IMR-90 (cell line): ENCODE data around the gene S100A5. TPM values are rescaled to one million over a fixed set of nuclear protein-coding genes. Genes with fewer than 3 reads are reported as not detected.
A peak's percentile ranks its signal among the peaks of the same experiment; 100 is the strongest.

Experiments used
- ATAC-seq: fragments of 200-7000 bp; cut with Tn5 transposase; 2 replicates; pipeline ENCODE4 v1.9.1; 2020; ENCODE audit warnings: low read depth, mild to moderate bottlenecking, moderate library complexity
- BruUV-seq: library from RNA; stranded (reverse); fragments of 400-500 nt; replicated peaks from 2 replicates; lab custom pipeline; 2021; lab: Mats Ljungman, UMichigan
- CTCF ChIA-PET: fragments of 300-600 bp; formaldehyde crosslinking; extraction: SDS; loops from one replicate; lab custom pipeline; 2021; ENCODE audit warnings: antibody characterized with exemption; lab: Yijun Ruan, JAX
- POLR2A ChIA-PET: fragments of 300-600 bp; sonication (Branson Sonifier 250); formaldehyde crosslinking; loops from one replicate; lab custom pipeline; 2022; ENCODE audit warnings: antibody characterized with exemption; ENCODE audit not compliant: unreplicated experiment; lab: Charles Lee
- DNase-seq: peaks from one replicate; pipeline ENCODE4 v3.0.0; 2013
- H2AFZ ChIP-seq: replicated peaks from 2 replicates; pipeline ENCODE3; 2013; ENCODE audit warnings: low read length, mild to moderate bottlenecking; ENCODE audit not compliant: poor library complexity
- H2AK5ac ChIP-seq: 2 replicates; pipeline ENCODE4 v1.6.1; 2013; ENCODE audit warnings: low read depth, low read length, inconsistent platforms
- H2AK9ac ChIP-seq: replicated peaks from 2 replicates; pipeline ENCODE3; 2013; ENCODE audit warnings: mild to moderate bottlenecking, low read depth, low read length, moderate library complexity; ENCODE audit not compliant: poor library complexity
- H2BK120ac ChIP-seq: 2 replicates; pipeline ENCODE4 v1.6.1; 2013; ENCODE audit warnings: low read depth, low read length, inconsistent platforms
- H2BK15ac ChIP-seq: 3 replicates; pipeline ENCODE4 v1.6.1; 2013; ENCODE audit warnings: low read depth, low read length, inconsistent platforms
- H2BK20ac ChIP-seq: 2 replicates; pipeline ENCODE4 v1.6.1; 2013; ENCODE audit warnings: low read depth, mild to moderate bottlenecking, inconsistent platforms, low read length, moderate library complexity
- H2BK5ac ChIP-seq: 2 replicates; pipeline ENCODE4 v1.6.1; 2013; ENCODE audit warnings: mild to moderate bottlenecking, low read depth, low read length, inconsistent platforms; ENCODE audit not compliant: poor library complexity, severe bottlenecking
- H3K14ac ChIP-seq: replicated peaks from 2 replicates; pipeline ENCODE4 v1.6.1; 2013; ENCODE audit warnings: low read depth, low read length, inconsistent platforms
- H3K18ac ChIP-seq: 2 replicates; pipeline ENCODE4 v1.6.1; 2013; ENCODE audit warnings: low read depth, low read length, control low read depth
- H3K23ac ChIP-seq: 2 replicates; pipeline ENCODE4 v1.6.1; 2013; ENCODE audit warnings: low read depth, low read length, inconsistent platforms
- H3K27ac ChIP-seq: 2 replicates; pipeline ENCODE4 v1.5.1; 2013; ENCODE audit warnings: mild to moderate bottlenecking, control low read depth, low read length; ENCODE audit not compliant: insufficient read depth
- H3K27me3 ChIP-seq: 2 replicates; pipeline ENCODE4 v1.6.1; 2013; ENCODE audit warnings: low read length; ENCODE audit not compliant: control insufficient read depth, insufficient read depth
- H3K36me3 ChIP-seq: 2 replicates; pipeline ENCODE4 v1.6.1; 2013; ENCODE audit warnings: low read length, mixed read lengths; ENCODE audit not compliant: control insufficient read depth, insufficient read depth
- H3K4ac ChIP-seq: 2 replicates; pipeline ENCODE4 v1.6.1; 2013; ENCODE audit warnings: low read depth, low read length, inconsistent platforms
- H3K4me1 ChIP-seq: 2 replicates; pipeline ENCODE4 v1.6.1; 2013; ENCODE audit warnings: low read length, mixed read lengths; ENCODE audit not compliant: control insufficient read depth, insufficient read depth
- H3K4me2 ChIP-seq: 2 replicates; pipeline ENCODE4 v1.6.1; 2013; ENCODE audit warnings: low read depth, mild to moderate bottlenecking, control low read depth, low read length, moderate library complexity
- H3K4me3 ChIP-seq: 2 replicates; pipeline ENCODE4 v1.5.1; 2013; ENCODE audit warnings: low read depth, mild to moderate bottlenecking, control low read depth, low read length, moderate library complexity; ENCODE audit not compliant: insufficient read depth
- H3K56ac ChIP-seq: 2 replicates; pipeline ENCODE4 v1.6.1; 2013; ENCODE audit warnings: low read length, inconsistent platforms; ENCODE audit not compliant: insufficient read depth; ENCODE audit errors: extremely low read depth
- H3K79me1 ChIP-seq, 2 experiments: 2 replicates each; pipeline ENCODE4 v1.6.1; 2013; ENCODE audit warnings: low read length in 2 of 2, inconsistent platforms in 1 of 2, low read depth in 1 of 2
- H3K9ac ChIP-seq: 2 replicates; pipeline ENCODE4 v1.6.1; 2013; ENCODE audit warnings: low read depth, low read length, control low read depth
- H3K9me1 ChIP-seq: 2 replicates; pipeline ENCODE4 v1.6.1; 2013; ENCODE audit warnings: low read length, inconsistent platforms; ENCODE audit not compliant: insufficient read depth
- H3K9me3 ChIP-seq: 2 replicates; pipeline ENCODE4 v1.6.1; 2013; ENCODE audit warnings: low read length; ENCODE audit not compliant: control insufficient read depth, insufficient read depth
- H4K20me1 ChIP-seq: 2 replicates; pipeline ENCODE4 v1.6.1; 2013; ENCODE audit warnings: low read length, inconsistent platforms; ENCODE audit not compliant: insufficient read depth
- H4K5ac ChIP-seq: 2 replicates; pipeline ENCODE4 v1.6.1; 2013; ENCODE audit warnings: mild to moderate bottlenecking, low read depth, low read length, control low read depth
- H4K8ac ChIP-seq, 2 experiments: 2 replicates each; pipeline ENCODE4 v1.6.1; 2013; ENCODE audit warnings: low read depth in 2 of 2, low read length in 2 of 2, control low read depth in 1 of 2, inconsistent platforms in 1 of 2
- H4K91ac ChIP-seq: 2 replicates; pipeline ENCODE4 v1.6.1; 2013; ENCODE audit warnings: low read depth, low read length, inconsistent platforms; ENCODE audit not compliant: insufficient read depth
- CEBPB ChIP-seq: IDR thresholded peaks from 2 replicates; pipeline ENCODE4 v1.6.1; 2012; ENCODE audit warnings: low read depth, low read length, improper control_type of control experiment
- ELK1 ChIP-seq: fragments of 150-350 bp; IDR thresholded peaks from 2 replicates; pipeline ENCODE4 v1.6.1; 2016; ENCODE audit warnings: low read depth, mild to moderate bottlenecking, low read length, moderate library complexity, borderline replicate concordance
- FOS ChIP-seq: fragments of 150-350 bp; IDR thresholded peaks from 2 replicates; pipeline ENCODE4 v1.6.1; 2016; ENCODE audit warnings: low read depth, low read length
- MAFK ChIP-seq: IDR thresholded peaks from 2 replicates; pipeline ENCODE4 v1.6.1; 2012; ENCODE audit warnings: low read depth, low read length, improper control_type of control experiment
- MAZ ChIP-seq: IDR thresholded peaks from 2 replicates; pipeline ENCODE4 v1.6.1; 2012; ENCODE audit warnings: low read depth, mild to moderate bottlenecking, low read length, improper control_type of control experiment, moderate library complexity, borderline replicate concordance
- NFE2L2 ChIP-seq: fragments of 150-350 bp; IDR thresholded peaks from 2 replicates; pipeline ENCODE4 v1.6.1; 2016; ENCODE audit warnings: low read depth, mild to moderate bottlenecking, low read length
- POLR2A ChIP-seq: IDR thresholded peaks from 2 replicates; pipeline ENCODE4 v1.6.1; 2012; ENCODE audit warnings: mild to moderate bottlenecking, low read depth, low read length
- RCOR1 ChIP-seq: IDR thresholded peaks from 2 replicates; pipeline ENCODE4 v1.6.1; 2012; ENCODE audit warnings: mild to moderate bottlenecking, low read length, improper control_type of control experiment; ENCODE audit not compliant: insufficient replicate concordance
- RFX5 ChIP-seq: IDR thresholded peaks from 2 replicates; pipeline ENCODE4 v1.8.0; 2012; ENCODE audit warnings: low read depth, mild to moderate bottlenecking, low read length, moderate library complexity
- SMC3 ChIP-seq: fragments of 150-350 bp; IDR thresholded peaks from 2 replicates; pipeline ENCODE4 v1.6.1; 2016; ENCODE audit warnings: low read depth, mild to moderate bottlenecking, antibody characterized with exemption, low read length, moderate library complexity
- USF2 ChIP-seq: fragments of 150-350 bp; IDR thresholded peaks from 2 replicates; pipeline ENCODE4 v1.6.1; 2017; ENCODE audit warnings: mild to moderate bottlenecking, antibody characterized with exemption, low read length, low read depth
- WGBS, 2 experiments: methylation state at CpG; one replicate each; pipeline versions ENCODE4 v1.1.5 to v1.1.7; 2013; ENCODE audit warnings: missing lambda C conversion rate in 2 of 2; ENCODE audit not compliant: insufficient read length in 1 of 2; ENCODE audit errors: extremely low coverage in 2 of 2; 5-methylcytosine and 5-hydroxymethylcytosine counted together
- dilution Hi-C: fragments of 300-500 bp; cut with HindIII; formaldehyde crosslinking; loops from one replicate; pipeline ENCODE4 v1.14.3; 2018; ENCODE audit warnings: low sequenced_read_pairs; ENCODE audit not compliant: unreplicated experiment
- in situ Hi-C: fragments of 300-500 bp; cut with MboI; formaldehyde crosslinking; loops from 3 replicates; pipeline ENCODE4 v1.14.3; 2019; ENCODE audit warnings: low sequenced_read_pairs, inconsistent platforms, mixed read lengths
- intact Hi-C: fragments of 100-400 bp; cut with micrococcal nuclease; formaldehyde crosslinking; loops from 2 replicates; pipeline ENCODE4 v1.10.0; 2022
- polyA plus RNA-seq, 3 experiments: library from polyadenylated mRNA; depleted of rRNA; stranded (reverse); fragments of >200 nt; gene quantifications; 2 replicates each; pipeline ENCODE4 v1.2.3, GENCODE V29; 2012; ENCODE audit warnings: low replicate concordance in 1 of 3
- total RNA-seq: library from RNA; depleted of rRNA; stranded (reverse); fragments of >200 nt; gene quantifications from 2 replicates; pipeline ENCODE4 v1.2.3, GENCODE V29; 2012
- TF ChIP-seq, protein P1 (sequence below): conservative IDR thresholded peaks from 2 replicates; pipeline ENCODE4 v1.5.1; 2012; ENCODE audit warnings: mild to moderate bottlenecking, low read depth, low read length, improper control_type of control experiment

Gene S100A5
- total and polyA plus RNA-seq, 2 of the 4 experiments (the other 2 are of a cell fraction), result 0.27 TPM; not detected in 1

DNA sequence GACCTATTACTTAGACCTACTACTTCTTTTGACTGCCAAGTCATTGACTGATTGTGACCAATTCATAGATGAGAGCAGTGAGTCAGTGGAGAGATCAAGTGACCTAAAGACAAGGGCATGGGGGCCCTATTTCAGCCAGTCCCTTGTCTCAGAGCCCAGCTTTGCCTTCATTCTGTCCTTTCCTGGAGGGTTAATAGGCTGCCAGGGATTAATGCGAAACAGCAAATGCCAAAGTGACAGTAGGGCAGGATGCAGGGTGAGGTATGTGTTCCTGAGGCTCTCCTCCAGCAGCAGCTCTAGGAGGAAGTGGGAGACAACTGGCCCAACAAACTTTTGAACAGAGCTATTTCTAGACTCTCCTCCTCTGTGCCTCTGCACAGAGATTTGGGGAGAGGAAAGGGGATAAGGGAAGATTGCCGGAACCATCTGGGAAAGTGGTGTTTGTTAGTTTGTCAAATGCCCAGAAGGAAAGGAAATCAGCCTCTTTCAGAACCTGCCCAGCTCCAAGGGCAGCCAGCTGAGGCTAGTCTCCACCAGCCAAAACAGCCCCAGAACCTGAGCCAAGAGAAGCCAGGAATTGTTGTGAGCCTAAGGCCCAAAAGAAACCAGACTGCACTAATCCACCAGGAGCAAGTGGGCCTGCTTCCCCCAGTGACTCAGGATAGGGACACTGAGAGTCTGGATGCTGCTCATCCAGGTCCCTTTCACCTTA, 13.3 kb upstream of the S100A5 start:
- TF ChIP-seq CEBPB, result no peak
- no peak for TF ChIP-seq ELK1
- no peak for TF ChIP-seq SMC3
- no peak for TF ChIP-seq RFX5
- TF ChIP-seq POLR2A, result no peak
- TF ChIP-seq FOS, result no peak
- TF ChIP-seq MAFK, result no peak
- TF ChIP-seq, protein P1, sequence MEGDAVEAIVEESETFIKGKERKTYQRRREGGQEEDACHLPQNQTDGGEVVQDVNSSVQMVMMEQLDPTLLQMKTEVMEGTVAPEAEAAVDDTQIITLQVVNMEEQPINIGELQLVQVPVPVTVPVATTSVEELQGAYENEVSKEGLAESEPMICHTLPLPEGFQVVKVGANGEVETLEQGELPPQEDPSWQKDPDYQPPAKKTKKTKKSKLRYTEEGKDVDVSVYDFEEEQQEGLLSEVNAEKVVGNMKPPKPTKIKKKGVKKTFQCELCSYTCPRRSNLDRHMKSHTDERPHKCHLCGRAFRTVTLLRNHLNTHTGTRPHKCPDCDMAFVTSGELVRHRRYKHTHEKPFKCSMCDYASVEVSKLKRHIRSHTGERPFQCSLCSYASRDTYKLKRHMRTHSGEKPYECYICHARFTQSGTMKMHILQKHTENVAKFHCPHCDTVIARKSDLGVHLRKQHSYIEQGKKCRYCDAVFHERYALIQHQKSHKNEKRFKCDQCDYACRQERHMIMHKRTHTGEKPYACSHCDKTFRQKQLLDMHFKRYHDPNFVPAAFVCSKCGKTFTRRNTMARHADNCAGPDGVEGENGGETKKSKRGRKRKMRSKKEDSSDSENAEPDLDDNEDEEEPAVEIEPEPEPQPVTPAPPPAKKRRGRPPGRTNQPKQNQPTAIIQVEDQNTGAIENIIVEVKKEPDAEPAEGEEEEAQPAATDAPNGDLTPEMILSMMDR, result no peak
- TF ChIP-seq MAZ, result no peak
- no peak for TF ChIP-seq USF2
- TF ChIP-seq NFE2L2, result no peak
- no peak for TF ChIP-seq RCOR1
- POLR2A ChIA-PET, result interaction anchor here (0.9 kb wide), 1 partner anchor 12 kb away, joined by 5 read pairs; no protein-coding TSS in a partner anchor

More for the DNA sequence above, 13.3 kb upstream of the S100A5 start:
- Histone ChIP-seq H3K4me2 (no peak overlapping the region), H2BK5ac (peak overlapping the region; percentile 14), H3K4me1 (peaks cover 24% of the 10 kb centered on the region), H3K79me1 (peaks cover 0 to 4% of the 10 kb centered on the region in 2 experiments; a peak in 2 of 4 replicates), H3K9ac (peak overlapping the region; percentile 37; the same call in 1 of the 2 replicates), H3K36me3 (no peaks in the 10 kb centered on the region), H2BK120ac (peak overlapping the region; percentile 84), H2AK9ac (peak overlapping the region; percentile 88), H4K5ac (peak overlapping the region; percentile 53), H3K18ac (peak overlapping the region; percentile 25; the same call in 1 of the 2 replicates), H3K4me3 (no peak overlapping the region), H2AFZ (peak overlapping the region; percentile 84), H2BK15ac (peak overlapping the region; percentile 94; the same call in 2 of the 3 replicates), H2AK5ac (peak overlapping the region; percentile 89), H4K20me1 (no peaks in the 10 kb centered on the region), H3K23ac (peak overlapping the region; percentile 79), H3K4ac (peak overlapping the region; percentile 67), H2BK20ac (peak overlapping the region; percentile 54), H3K56ac (no peak overlapping the region), H3K9me3 (no peaks in the 10 kb centered on the region), H3K14ac (peak overlapping the region; percentile 73), H4K8ac (peak overlapping the region; percentile 52 to 91), H4K91ac (peak overlapping the region; percentile 53), H3K9me1 (peaks cover 39% of the 10 kb centered on the region), H3K27me3 (no peaks in the 10 kb centered on the region), H3K27ac (peak overlapping the region; percentile 56)
- in situ Hi-C loops, result no loop called here
- no TSS peak for BruUV-seq
- dilution Hi-C loops, result no loop called here
- no CpG with 5 or more reads among the region's 2 CpGs for WGBS, 2 experiments
- CTCF ChIA-PET, result interaction anchor here (1.1 kb wide), 1 partner anchor 9 kb away, joined by 3 read pairs; no protein-coding TSS in a partner anchor
- intact Hi-C loops, result no loop called here
- DNase-seq, result no peak
- ATAC-seq, result peak; percentile 33
